KOPT-K1 (cell line): ENCODE data around the gene FBXO21.

ENCODE experiments used
- H3K27ac ChIP-seq: fragments of 200-600 bp; sonication (generic); 2 replicates; pipeline ENCODE4 v1.5.1; 2016; ENCODE audit warnings: antibody characterized with exemption, mild to moderate bottlenecking, low read depth, low read length; ENCODE audit not compliant: poor library complexity, severe bottlenecking
- H3K36me3 ChIP-seq: fragments of 200-600 bp; sonication (generic); 2 replicates; pipeline ENCODE4 v1.5.1; 2017; ENCODE audit warnings: antibody characterized with exemption, mild to moderate bottlenecking, low read length, moderate library complexity; ENCODE audit not compliant: insufficient read depth
- H3K9me3 ChIP-seq: fragments of 200-600 bp; sonication (generic); 2 replicates; pipeline ENCODE4 v1.5.1; 2017; ENCODE audit warnings: antibody characterized with exemption, low read length, mild to moderate bottlenecking; ENCODE audit not compliant: insufficient read depth, poor library complexity, severe bottlenecking

Gene FBXO21

GRCh38 chr12:117141097-117141898 lies 49.0 kb downstream of the FBXO21 start:
- Histone ChIP-seq H3K27ac (no peak overlapping the region), H3K36me3 (peaks cover 49% of the 10 kb centered on the region), H3K9me3 (no peaks in the 10 kb centered on the region)

GRCh38 chr12:117140397-117141096 lies 49.7 kb downstream of the FBXO21 start:
- no peaks in the 10 kb centered on the region for H3K9me3 ChIP-seq
- H3K36me3 ChIP-seq, result peaks cover 42% of the 10 kb centered on the region
- no peak overlapping the region for H3K27ac ChIP-seq

- H3K9me3 ChIP-seq, result no peaks in the 10 kb centered on the region
- H3K27ac ChIP-seq, result no peak overlapping the region
- H3K36me3 ChIP-seq, result peaks cover 29% of the 10 kb centered on the region
Observed at GRCh38 chr12:117139025-117139717, 51.1 kb downstream of the FBXO21 start.

- no peaks in the 10 kb centered on the region for H3K9me3 ChIP-seq
- H3K27ac ChIP-seq, result peak overlapping the region; percentile 72
- H3K36me3 ChIP-seq, result no peaks in the 10 kb centered on the region
Observed at GRCh38 chr12:117134721-117135120, 55.5 kb downstream of the FBXO21 start.

GRCh38 chr12:117134059-117134458 lies 56.2 kb downstream of the FBXO21 start:
- H3K36me3 ChIP-seq, result no peaks in the 10 kb centered on the region
- no peaks in the 10 kb centered on the region for H3K9me3 ChIP-seq
- H3K27ac ChIP-seq, result peak overlapping the region; percentile 72

GRCh38 chr12:117130801-117131200 lies 59.5 kb downstream of the FBXO21 start:
- Histone ChIP-seq H3K9me3 (peaks cover 7% of the 10 kb centered on the region), H3K27ac (no peak overlapping the region), H3K36me3 (no peaks in the 10 kb centered on the region)

GRCh38 chr12:117129391-117129790 lies 60.9 kb downstream of the FBXO21 start:
- H3K27ac ChIP-seq, result no peak overlapping the region
- peaks cover 7% of the 10 kb centered on the region for H3K9me3 ChIP-seq
- H3K36me3 ChIP-seq, result no peaks in the 10 kb centered on the region

- H3K27ac ChIP-seq, result no peak overlapping the region
- peaks cover 7% of the 10 kb centered on the region for H3K9me3 ChIP-seq
- no peaks in the 10 kb centered on the region for H3K36me3 ChIP-seq
Observed at GRCh38 chr12:117127933-117128823, 62.1 kb downstream of the FBXO21 start.

GRCh38 chr12:117126335-117126734 lies 63.9 kb downstream of the FBXO21 start:
- H3K27ac ChIP-seq, result no peak overlapping the region
- peaks cover 7% of the 10 kb centered on the region for H3K9me3 ChIP-seq
- H3K36me3 ChIP-seq, result no peaks in the 10 kb centered on the region

- Histone ChIP-seq H3K27ac (no peak overlapping the region), H3K36me3 (no peaks in the 10 kb centered on the region), H3K9me3 (peaks cover 7% of the 10 kb centered on the region)
Observed at GRCh38 chr12:117125767-117126166, 64.5 kb downstream of the FBXO21 start.

GRCh38 chr12:117125272-117125613 lies 65.0 kb downstream of the FBXO21 start:
- H3K9me3 ChIP-seq, result peaks cover 7% of the 10 kb centered on the region
- no peaks in the 10 kb centered on the region for H3K36me3 ChIP-seq
- H3K27ac ChIP-seq, result no peak overlapping the region

GRCh38 chr12:117124421-117125271 lies 65.6 kb downstream of the FBXO21 start:
- Histone ChIP-seq H3K36me3 (no peaks in the 10 kb centered on the region), H3K27ac (no peak overlapping the region), H3K9me3 (peaks cover 7% of the 10 kb centered on the region)

GRCh38 chr12:117121441-117121840 lies 68.8 kb downstream of the FBXO21 start:
- H3K27ac ChIP-seq, result no peak overlapping the region
- H3K9me3 ChIP-seq, result no peaks in the 10 kb centered on the region
- H3K36me3 ChIP-seq, result no peaks in the 10 kb centered on the region

GRCh38 chr12:117120787-117121186 lies 69.5 kb downstream of the FBXO21 start:
- Histone ChIP-seq H3K27ac (no peak overlapping the region), H3K36me3 (no peaks in the 10 kb centered on the region), H3K9me3 (no peaks in the 10 kb centered on the region)
